ENCODE measurements around the gene MNAT1.
"Not testable (repeated sequence)": the region's sequence is repeated elsewhere in the genome, so short reads cannot be mapped to it uniquely, and the experiment has no call there.

Gene MNAT1

GRCh38 chr14:60882219-60882618 is 147.7 kb downstream of the MNAT1 start:
- Histone ChIP-seq H3K9me3 (ENCODE audit: low read length) (peaks cover 6% of the 10 kb centered on the region), H3K27me3 (ENCODE audit: insufficient read depth, low read length) (no peaks in the 10 kb centered on the region), H3K4me1 (ENCODE audit: insufficient read depth, low read length) (no peaks in the 10 kb centered on the region), H2AFZ (ENCODE audit: low read depth, low read length) (no peak overlapping the region), H3K36me3 (ENCODE audit: insufficient read depth, low read length) (peaks cover 7% of the 10 kb centered on the region), H3K4me3 (ENCODE audit: low read length) (no peak overlapping the region)

- Histone ChIP-seq H3K4me3 (ENCODE audit: low read length) (no peak overlapping the region), H3K9me3 (ENCODE audit: low read length) (peaks cover 6% of the 10 kb centered on the region), H3K27me3 (ENCODE audit: insufficient read depth, low read length) (no peaks in the 10 kb centered on the region), H3K4me1 (ENCODE audit: insufficient read depth, low read length) (no peaks in the 10 kb centered on the region), H3K36me3 (ENCODE audit: insufficient read depth, low read length) (peaks cover 7% of the 10 kb centered on the region), H2AFZ (ENCODE audit: low read depth, low read length) (no peak overlapping the region)
Observed at GRCh38 chr14:60884134-60884533, 149.6 kb downstream of the MNAT1 start.

DNA sequence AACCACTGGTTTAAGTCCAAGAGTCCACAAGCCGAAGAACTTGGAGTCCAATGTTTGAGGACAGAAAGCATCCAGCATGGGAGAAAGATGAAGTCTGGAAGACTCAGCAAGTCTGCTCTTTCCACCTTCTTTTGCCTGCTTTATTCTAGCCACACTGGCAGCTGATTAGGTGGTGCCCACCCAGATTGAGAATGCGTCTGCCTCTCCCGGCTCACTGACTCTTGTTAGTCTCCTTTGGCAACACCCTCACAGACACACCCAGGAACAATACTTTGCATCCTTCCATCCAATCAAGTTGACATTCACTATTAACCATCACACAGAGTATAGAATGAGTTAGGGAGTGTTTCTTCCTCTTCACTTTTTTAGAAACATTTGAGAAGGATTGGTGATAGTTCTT is 156.1 kb downstream of the MNAT1 start:
- H3K9me3 ChIP-seq (ENCODE audit: low read length); H3K4me3 ChIP-seq (ENCODE audit: low read length); H2AFZ ChIP-seq (ENCODE audit: low read depth, low read length); H3K4me1 ChIP-seq (ENCODE audit: insufficient read depth, low read length); H3K36me3 ChIP-seq (ENCODE audit: insufficient read depth, low read length); H3K27me3 ChIP-seq (ENCODE audit: insufficient read depth, low read length): not testable (repeated sequence)

DNA sequence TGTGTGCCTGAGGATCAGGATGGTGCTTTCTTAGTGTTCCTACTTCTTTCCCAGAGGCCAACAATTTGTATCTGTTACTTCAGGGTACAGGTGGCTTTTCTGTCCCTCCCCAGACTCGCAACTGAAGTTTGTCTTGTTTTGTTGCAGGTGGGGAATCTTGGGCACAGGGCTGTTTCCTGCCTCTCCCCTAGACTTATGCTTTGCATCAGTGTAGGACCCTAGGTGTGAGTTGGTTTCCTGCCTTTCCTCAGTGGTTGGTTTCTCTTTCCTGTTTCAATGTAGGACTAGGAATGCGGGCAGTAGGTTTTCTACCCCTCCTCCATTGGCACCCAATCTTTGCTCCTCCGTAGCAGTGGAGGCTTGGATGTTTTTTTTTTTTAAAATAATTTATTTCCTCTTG is 159.3 kb downstream of the MNAT1 start:
- H3K9me3 ChIP-seq (ENCODE audit: low read length) = peaks cover 2% of the 10 kb centered on the region
- no peaks in the 10 kb centered on the region for H3K36me3 ChIP-seq (ENCODE audit: insufficient read depth, low read length)
- H3K4me3 ChIP-seq (ENCODE audit: low read length) = no peak overlapping the region
- no peak overlapping the region for H2AFZ ChIP-seq (ENCODE audit: low read depth, low read length)
- no peaks in the 10 kb centered on the region for H3K4me1 ChIP-seq (ENCODE audit: insufficient read depth, low read length)
- H3K27me3 ChIP-seq (ENCODE audit: insufficient read depth, low read length) = no peaks in the 10 kb centered on the region

GRCh38 chr14:60904381-60904780 is 169.8 kb downstream of the MNAT1 start:
- H3K27me3 ChIP-seq (ENCODE audit: insufficient read depth, low read length) = no peaks in the 10 kb centered on the region
- H3K4me1 ChIP-seq (ENCODE audit: insufficient read depth, low read length) = no peaks in the 10 kb centered on the region
- no peaks in the 10 kb centered on the region for H3K36me3 ChIP-seq (ENCODE audit: insufficient read depth, low read length)
- no peak overlapping the region for H3K4me3 ChIP-seq (ENCODE audit: low read length)
- no peak overlapping the region for H2AFZ ChIP-seq (ENCODE audit: low read depth, low read length)
- no peaks in the 10 kb centered on the region for H3K9me3 ChIP-seq (ENCODE audit: low read length)

- no peaks in the 10 kb centered on the region for H3K4me1 ChIP-seq (ENCODE audit: insufficient read depth, low read length)
- no peaks in the 10 kb centered on the region for H3K9me3 ChIP-seq (ENCODE audit: low read length)
- H3K36me3 ChIP-seq (ENCODE audit: insufficient read depth, low read length) = no peaks in the 10 kb centered on the region
- no peaks in the 10 kb centered on the region for H3K27me3 ChIP-seq (ENCODE audit: insufficient read depth, low read length)
- H2AFZ ChIP-seq (ENCODE audit: low read depth, low read length) = no peak overlapping the region
- H3K4me3 ChIP-seq (ENCODE audit: low read length) = no peak overlapping the region
Observed at GRCh38 chr14:60905923-60906322, 171.4 kb downstream of the MNAT1 start.

GRCh38 chr14:60915781-60916180 is 181.2 kb downstream of the MNAT1 start:
- Histone ChIP-seq H3K4me3 (ENCODE audit: low read length) (no peak overlapping the region), H3K4me1 (ENCODE audit: insufficient read depth, low read length) (no peaks in the 10 kb centered on the region), H2AFZ (ENCODE audit: low read depth, low read length) (no peak overlapping the region), H3K9me3 (ENCODE audit: low read length) (no peaks in the 10 kb centered on the region), H3K27me3 (ENCODE audit: insufficient read depth, low read length) (no peaks in the 10 kb centered on the region), H3K36me3 (ENCODE audit: insufficient read depth, low read length) (no peaks in the 10 kb centered on the region)

DNA sequence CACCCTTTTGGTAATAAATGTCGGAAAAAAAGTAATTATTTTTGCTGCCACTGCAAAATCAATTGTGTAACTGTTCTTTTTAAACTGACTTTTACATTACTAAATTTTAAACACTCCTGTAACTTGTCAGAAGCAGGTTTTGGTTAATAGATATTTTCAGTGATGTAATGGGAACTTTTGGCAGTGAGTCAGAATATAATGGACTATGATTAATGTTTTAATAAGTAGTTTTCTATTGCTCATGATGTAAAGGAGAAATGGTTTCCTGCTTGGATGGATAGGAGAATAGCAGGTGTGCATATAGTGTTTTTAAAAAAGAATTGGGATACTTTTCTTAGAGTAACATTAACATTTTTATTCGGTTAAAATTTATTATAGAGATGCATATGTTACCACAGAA is 187.5 kb downstream of the MNAT1 start:
- H3K36me3 ChIP-seq (ENCODE audit: insufficient read depth, low read length) = no peaks in the 10 kb centered on the region
- H3K4me1 ChIP-seq (ENCODE audit: insufficient read depth, low read length) = no peaks in the 10 kb centered on the region
- no peak overlapping the region for H2AFZ ChIP-seq (ENCODE audit: low read depth, low read length)
- H3K4me3 ChIP-seq (ENCODE audit: low read length) = no peak overlapping the region
- H3K9me3 ChIP-seq (ENCODE audit: low read length) = peaks cover 3% of the 10 kb centered on the region
- H3K27me3 ChIP-seq (ENCODE audit: insufficient read depth, low read length) = no peaks in the 10 kb centered on the region

- H3K4me3 ChIP-seq (ENCODE audit: low read length) = no peak overlapping the region
- peaks cover 3% of the 10 kb centered on the region for H3K9me3 ChIP-seq (ENCODE audit: low read length)
- H3K36me3 ChIP-seq (ENCODE audit: insufficient read depth, low read length) = no peaks in the 10 kb centered on the region
- no peak overlapping the region for H2AFZ ChIP-seq (ENCODE audit: low read depth, low read length)
- no peaks in the 10 kb centered on the region for H3K4me1 ChIP-seq (ENCODE audit: insufficient read depth, low read length)
- H3K27me3 ChIP-seq (ENCODE audit: insufficient read depth, low read length) = no peaks in the 10 kb centered on the region
Observed at GRCh38 chr14:60925286-60925685, 190.7 kb downstream of the MNAT1 start.

DNA sequence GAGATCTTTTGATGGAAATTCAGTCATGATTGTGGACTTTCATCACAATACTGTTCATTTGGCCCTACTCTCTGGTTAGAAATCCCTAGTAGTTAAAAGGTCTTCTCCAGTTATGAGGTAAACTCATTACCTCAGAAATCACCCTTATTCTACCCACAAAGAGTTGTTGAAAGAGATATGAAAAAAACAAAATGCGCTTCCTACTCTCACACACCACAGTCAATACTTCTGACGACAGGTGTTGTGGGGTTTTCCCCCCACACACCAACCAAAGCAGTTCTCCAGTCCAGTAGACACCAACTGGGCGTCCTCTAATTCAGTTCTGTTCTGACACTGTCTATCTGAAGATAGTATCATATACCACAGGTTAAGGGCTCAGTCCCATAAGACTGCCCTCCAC is 191.4 kb downstream of the MNAT1 start:
- Histone ChIP-seq H3K36me3 (ENCODE audit: insufficient read depth, low read length) (no peaks in the 10 kb centered on the region), H3K4me3 (ENCODE audit: low read length) (no peak overlapping the region), H3K9me3 (ENCODE audit: low read length) (peaks cover 3% of the 10 kb centered on the region), H3K4me1 (ENCODE audit: insufficient read depth, low read length) (peaks cover 5% of the 10 kb centered on the region), H2AFZ (ENCODE audit: low read depth, low read length) (no peak overlapping the region), H3K27me3 (ENCODE audit: insufficient read depth, low read length) (no peaks in the 10 kb centered on the region)

- no peak overlapping the region for H2AFZ ChIP-seq (ENCODE audit: low read depth, low read length)
- peaks cover under 1% of the 10 kb centered on the region for H3K9me3 ChIP-seq (ENCODE audit: low read length)
- no peaks in the 10 kb centered on the region for H3K27me3 ChIP-seq (ENCODE audit: insufficient read depth, low read length)
- no peaks in the 10 kb centered on the region for H3K36me3 ChIP-seq (ENCODE audit: insufficient read depth, low read length)
- no peak overlapping the region for H3K4me3 ChIP-seq (ENCODE audit: low read length)
- H3K4me1 ChIP-seq (ENCODE audit: insufficient read depth, low read length) = peaks cover 12% of the 10 kb centered on the region
Observed at GRCh38 chr14:60931218-60931617, 196.7 kb downstream of the MNAT1 start.

DNA sequence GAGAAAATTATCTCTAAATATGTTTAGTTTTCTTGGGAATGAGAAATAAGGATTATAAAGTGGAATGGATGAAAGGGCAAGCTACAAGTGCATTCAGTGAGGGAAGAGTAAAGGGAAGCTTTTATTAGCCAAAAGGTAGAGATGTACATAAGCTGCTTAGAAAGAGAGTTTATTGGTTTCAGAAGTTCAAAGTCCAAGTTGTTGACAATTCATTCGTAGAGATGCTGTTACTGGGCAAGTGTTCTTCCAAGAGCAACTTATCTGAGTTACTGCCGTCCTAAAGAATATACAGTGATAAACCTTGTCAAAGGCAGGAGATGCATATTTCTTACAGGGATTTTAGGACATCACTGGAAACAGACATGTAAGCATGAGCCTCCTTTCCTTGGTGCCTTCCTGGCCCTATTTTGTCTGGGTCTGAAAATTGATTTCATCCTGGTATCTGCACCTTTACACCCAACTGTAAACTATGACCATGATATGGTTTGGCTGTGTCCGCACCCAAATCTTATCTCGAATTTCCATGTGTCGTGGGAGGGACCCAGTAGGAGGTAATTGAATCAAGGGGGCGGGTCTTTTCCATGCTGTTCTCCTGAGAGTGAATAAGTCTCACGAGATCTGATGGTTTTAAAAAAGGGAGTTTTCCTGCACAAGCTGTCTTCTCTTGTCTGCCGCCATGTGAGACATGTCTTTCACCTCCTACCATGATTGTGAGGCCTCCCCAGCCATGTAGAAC is 199.5 kb downstream of the MNAT1 start:
- Histone ChIP-seq H2AFZ (ENCODE audit: low read depth, low read length) (no peak overlapping the region), H3K4me3 (ENCODE audit: low read length) (no peak overlapping the region), H3K27me3 (ENCODE audit: insufficient read depth, low read length) (no peaks in the 10 kb centered on the region), H3K4me1 (ENCODE audit: insufficient read depth, low read length) (peaks cover 12% of the 10 kb centered on the region), H3K9me3 (ENCODE audit: low read length) (no peaks in the 10 kb centered on the region), H3K36me3 (ENCODE audit: insufficient read depth, low read length) (no peaks in the 10 kb centered on the region)

- no peaks in the 10 kb centered on the region for H3K27me3 ChIP-seq (ENCODE audit: insufficient read depth, low read length)
- H3K36me3 ChIP-seq (ENCODE audit: insufficient read depth, low read length) = no peaks in the 10 kb centered on the region
- no peak overlapping the region for H2AFZ ChIP-seq (ENCODE audit: low read depth, low read length)
- peaks cover 12% of the 10 kb centered on the region for H3K4me1 ChIP-seq (ENCODE audit: insufficient read depth, low read length)
- H3K9me3 ChIP-seq (ENCODE audit: low read length) = no peaks in the 10 kb centered on the region
- H3K4me3 ChIP-seq (ENCODE audit: low read length) = no peak overlapping the region
Observed at GRCh38 chr14:60935319-60935718, 200.8 kb downstream of the MNAT1 start.

GRCh38 chr14:60943637-60944032 is 209.1 kb downstream of the MNAT1 start:
- no peaks in the 10 kb centered on the region for H3K9me3 ChIP-seq (ENCODE audit: low read length)
- H3K27me3 ChIP-seq (ENCODE audit: insufficient read depth, low read length) = no peaks in the 10 kb centered on the region
- H3K4me1 ChIP-seq (ENCODE audit: insufficient read depth, low read length) = peaks cover 26% of the 10 kb centered on the region
- H3K36me3 ChIP-seq (ENCODE audit: insufficient read depth, low read length) = no peaks in the 10 kb centered on the region
- H2AFZ ChIP-seq (ENCODE audit: low read depth, low read length) = no peak overlapping the region
- H3K4me3 ChIP-seq (ENCODE audit: low read length) = no peak overlapping the region
